Measurements from ENCODE around the gene TNFRSF12A. TPM values are rescaled to one million over a fixed set of nuclear protein-coding genes. Genes with fewer than 3 reads are reported as not detected.

TNFRSF12A gene
- total and polyA plus RNA-seq, 2 of the 8 experiments (the other 6 are each of a cell fraction or from before 2014, with no cell fraction given), result 81.0 to 82.5 TPM

GRCh38 chr16:3022208-3022683, 2.1 kb downstream of the TNFRSF12A start:
- Histone ChIP-seq H3K18ac (ENCODE audit: extremely low read depth, low read length) (peak overlapping the region; percentile 85), H2AFZ (ENCODE audit: low read length) (no peak overlapping the region), H3K4ac (replicated peaks; ENCODE audit: insufficient read length, low read depth, low read length) (no peak overlapping the region), H2BK120ac (replicated peaks; ENCODE audit: low read depth, low read length) (no peak overlapping the region), H3K4me3 (ENCODE audit: extremely low read depth in 1 of 4, insufficient read depth in 2 of 4, low read depth in 3 of 4, low read length in 4 of 4) (peak overlapping the region; percentile 74 to 97 (median 94)), H4K91ac (replicated peaks; ENCODE audit: insufficient read length, low read length) (peak overlapping the region; percentile 12), H2BK15ac (ENCODE audit: low read length) (peak overlapping the region; percentile 31; the same call in 1 of the 2 replicates), H3K23me2 (ENCODE audit: low read depth, low read length) (peaks cover 20% of the 10 kb centered on the region; the same call in 1 of the 2 replicates), H4K8ac (ENCODE audit: extremely low read depth, insufficient read depth, low read length) (peak overlapping the region; percentile 71), H3K56ac (replicated peaks; ENCODE audit: insufficient read length, low read depth, low read length) (no peak overlapping the region), H3K36me3 (ENCODE audit: control insufficient read depth in 2 of 4, insufficient read depth in 4 of 4, low read length in 3 of 4) (peaks cover 0 to 18% (median 10%) of the 10 kb centered on the region in 4 experiments; a peak in 7 of 8 replicates), H2BK20ac (ENCODE audit: low read length) (0 out of 2 replicates have a peak overlapping the region, but pooled peaks have one; percentile 61), H3K14ac (ENCODE audit: insufficient read length) (no peak overlapping the region), H3K4me2 (ENCODE audit: insufficient read depth in 1 of 2, low read depth in 2 of 2, low read length in 2 of 2) (peak overlapping the region; percentile 83 to 88), H3K79me1 (ENCODE audit: low read depth, low read length) (no peaks in the 10 kb centered on the region), H3K9me3 (ENCODE audit: insufficient read depth in 2 of 2, low read depth in 1 of 2, low read length in 1 of 2) (no peaks in the 10 kb centered on the region), H3K23ac (ENCODE audit: insufficient read length) (no peak overlapping the region), H3K9ac (replicated peaks in 1 of 4; ENCODE audit: extremely low read depth in 1 of 4, low read depth in 3 of 4, low read length in 3 of 4) (peak overlapping the region in 3 of 4 experiments; percentile 13 to 89 (median 45); a peak in 5 of 7 replicates), H3K79me2 (ENCODE audit: control insufficient read depth in 1 of 2, insufficient read depth in 2 of 2, low read length in 2 of 2) (peaks cover 3 to 8% of the 10 kb centered on the region in 2 experiments), H3K4me1 (replicated peaks in 1 of 4; ENCODE audit: control insufficient read depth in 3 of 4, insufficient read depth in 4 of 4, low read length in 3 of 4) (peaks cover 0 to 20% (median 18%) of the 10 kb centered on the region in 4 experiments; a peak in 6 of 7 replicates), H4K5ac (ENCODE audit: insufficient read length, low read depth, low read length) (no peak overlapping the region), H4K20me1 (replicated peaks in 1 of 2; ENCODE audit: control insufficient read depth in 1 of 2, insufficient read depth in 2 of 2, low read length in 2 of 2) (peaks cover 5 to 22% of the 10 kb centered on the region in 2 experiments), H3K27ac (ENCODE audit: low read depth, low read length) (peak overlapping the region; percentile 94), H2AK5ac (ENCODE audit: low read depth, low read length) (peak overlapping the region; percentile 94; the same call in 1 of the 2 replicates), H2BK5ac (ENCODE audit: low read depth, low read length) (peak overlapping the region; percentile 97), H2BK12ac (ENCODE audit: low read depth, low read length) (peak overlapping the region; percentile 96), H3K27me3 (replicated peaks in 1 of 4; ENCODE audit: control insufficient read depth in 3 of 4, extremely low read depth in 1 of 4, insufficient read depth in 3 of 4, low read length in 3 of 4) (no peaks in the 10 kb centered on the region)
- ChIA-PET CTCF (ENCODE audit: partially characterized antibody) (interaction anchor here (1.3 to 23.8 kb wide), 11 partner anchors 8 to 104 kb away, joined by 3 to 639 read pairs (median 6); partner anchors contain the start of genes CLDN9 and ZSCAN10), POLR2A (ENCODE audit: partially characterized antibody) (interaction anchor here (0.8 to 35.7 kb wide), 15 partner anchors 5 to 142 kb away, joined by 3 to 1808 read pairs (median 11); partner anchors contain the start of genes BICDL2, CLDN6, CLDN9 and HCFC1R1)
- 10% methylated on average over 8 of the region's 8 CpGs; no CpG with 5 or more reads in 1 of the 2 experiments for WGBS, 2 experiments (ENCODE audit: extremely low coverage in 1 of 2, insufficient coverage in 1 of 2, insufficient read length in 1 of 2, insufficient replicate concordance in 2 of 2, low coverage in 1 of 2, low lambda C conversion rate in 2 of 2, missing lambda C conversion rate in 1 of 2)
- FAIRE-seq, result no peak
- DNase-seq (ENCODE audit: low read depth in 1 of 2, low spot score in 2 of 2), result peak in 1 of 2 experiments; percentile 79
- peak; percentile 78; the same call in 1 of the 2 replicates for TF ChIP-seq JUN (IDR thresholded peaks at IDR 0.05; ENCODE audit: low read depth, low read length)
- TF ChIP-seq CREB1 (IDR thresholded peaks at IDR 0.05), result no peak
- no peak for TF ChIP-seq E2F6 (IDR thresholded peaks at IDR 0.05)
- TF ChIP-seq ATF3 (IDR thresholded peaks at IDR 0.05; ENCODE audit: insufficient read depth, low read depth, low read length), result peak; percentile 61
- no peak for TF ChIP-seq POU5F1 (IDR thresholded peaks at IDR 0.05; ENCODE audit: low read depth, low read length)
- TF ChIP-seq TEAD4 (IDR thresholded peaks at IDR 0.05; ENCODE audit: low read depth, low read length), result peak; percentile 70; the same call in 1 of the 2 replicates
- peak in 1 of 2 experiments; percentile 47; a peak in 1 of 3 replicates for TF ChIP-seq POLR2A (IDR thresholded peaks at IDR 0.05; ENCODE audit: control extremely low read depth in 1 of 2, low read depth in 2 of 2, low read length in 2 of 2)
- peak; percentile 32; the same call in 1 of the 2 replicates for TF ChIP-seq TBP (IDR thresholded peaks at IDR 0.05; ENCODE audit: low read depth, low read length)
- TF ChIP-seq TAF1 (IDR thresholded peaks at IDR 0.05; ENCODE audit: low read depth, low read length), result peak; percentile 67
- TF ChIP-seq TAF7 (optimal IDR thresholded peaks at IDR 0.05; ENCODE audit: borderline replicate concordance, low read depth, low read length), result peak; percentile 56
- TF ChIP-seq ASH2L (IDR thresholded peaks at IDR 0.05; ENCODE audit: low read length), result no peak
